GM18907 (cell line): Measurements from ENCODE around the gene AKIRIN1.
A peak's percentile ranks its signal among the peaks of the same experiment; 100 is the strongest.
"Not testable (repeated sequence)": the region's sequence is repeated elsewhere in the genome, so short reads cannot be mapped to it uniquely, and the experiment has no call there.

Experiments used
- ATAC-seq: cut with Tn5 transposase; IDR thresholded peaks from one replicate; pipeline ENCODE4 v1.9.1; 2021; ENCODE audit warnings: mild to moderate bottlenecking, moderate library complexity; ENCODE audit not compliant: unreplicated experiment

AKIRIN1 gene

DNA sequence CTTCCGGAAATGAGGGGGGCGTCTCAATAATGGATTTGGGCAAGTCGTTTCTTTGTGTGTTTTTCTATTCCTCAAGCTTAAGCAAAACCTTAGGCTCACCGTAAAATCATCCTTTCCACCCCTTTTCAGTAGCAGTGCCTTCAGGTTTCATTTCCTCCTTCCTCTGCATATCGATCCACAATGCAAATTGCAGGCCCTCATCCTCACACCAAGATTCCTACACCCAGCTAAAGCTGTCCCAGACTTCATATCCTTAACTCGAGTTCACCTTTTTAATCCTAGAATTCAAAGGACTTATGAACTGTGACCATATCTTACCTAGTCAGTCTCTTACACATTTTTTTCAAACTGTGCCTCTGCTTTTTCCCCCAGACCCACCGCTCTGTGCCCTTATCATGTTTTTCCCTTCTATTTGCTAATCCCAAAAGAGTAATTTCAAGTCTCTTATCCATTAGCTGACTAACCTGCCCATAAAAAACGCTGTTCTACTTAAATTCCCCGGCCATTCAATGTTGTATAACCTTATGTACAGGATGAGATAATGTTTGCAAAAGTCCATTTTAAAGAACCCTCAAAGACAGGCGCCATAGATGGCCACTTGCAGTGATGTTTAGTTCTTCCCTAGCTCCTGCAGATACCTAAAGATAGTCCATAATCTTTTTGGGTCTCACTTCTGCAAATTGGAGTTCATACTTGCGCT, 1.5 kb downstream of the AKIRIN1 start:
- no peak for ATAC-seq

DNA sequence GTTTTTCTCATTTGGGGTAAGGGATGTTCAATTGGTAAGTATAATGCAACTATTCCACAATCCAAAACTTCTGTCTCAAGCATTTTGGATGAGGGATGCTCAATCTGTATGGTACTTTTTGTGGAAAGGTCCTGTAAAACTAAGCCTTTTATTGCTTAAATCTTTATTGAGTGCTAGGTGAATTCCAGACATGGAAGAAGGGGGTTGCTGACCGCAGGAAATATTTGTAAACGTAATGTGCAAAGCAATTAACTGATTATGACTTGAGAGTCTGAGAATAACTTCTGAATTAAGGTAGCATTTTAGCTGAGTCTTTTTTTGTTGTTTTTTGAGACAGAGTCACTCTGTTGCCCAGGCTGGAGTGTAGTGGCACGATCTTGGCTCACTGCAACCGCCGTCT, 3.1 kb downstream of the AKIRIN1 start:
- no peak for ATAC-seq

DNA sequence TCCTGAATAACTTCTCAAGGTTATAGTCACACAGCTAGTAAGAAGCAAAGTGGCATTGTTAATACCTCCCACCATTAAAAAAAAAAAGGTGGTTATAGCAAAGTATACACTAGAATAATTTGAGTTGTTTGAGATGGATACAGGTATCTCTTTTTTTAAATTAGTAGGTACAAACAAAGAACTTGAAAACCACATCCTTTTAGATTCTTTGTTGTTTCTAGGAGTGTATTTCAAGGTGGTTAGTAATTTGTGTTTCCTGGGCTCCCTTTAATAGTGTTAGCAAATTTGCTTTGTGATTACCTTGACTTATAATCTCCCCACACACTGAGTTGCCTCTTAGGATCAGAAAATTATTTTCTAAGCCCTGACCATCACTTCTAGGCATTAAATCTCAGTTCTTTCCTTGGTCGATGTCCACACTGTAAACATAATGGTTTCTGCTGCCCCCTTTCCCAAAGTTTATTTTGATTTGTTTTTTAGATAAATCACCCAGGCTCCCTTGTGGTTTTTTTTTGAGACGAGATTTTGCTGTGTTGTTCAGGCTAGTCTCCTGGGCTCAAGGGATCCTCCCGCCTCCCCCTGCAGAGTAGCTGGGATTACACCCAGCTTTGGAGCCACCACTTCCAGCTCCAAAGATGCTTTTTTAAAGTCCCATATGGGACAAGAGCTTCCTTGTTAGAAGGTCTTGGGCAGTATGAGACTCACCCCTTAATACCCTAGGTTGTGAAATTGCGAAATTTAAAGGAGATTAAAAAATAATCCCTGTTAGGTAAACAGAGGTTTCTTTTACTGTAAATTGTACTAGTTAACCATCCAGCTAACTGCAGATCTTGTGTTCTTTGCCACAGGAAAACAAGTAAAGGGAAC, 6.2 kb downstream of the AKIRIN1 start:
- ATAC-seq, result no peak

DNA sequence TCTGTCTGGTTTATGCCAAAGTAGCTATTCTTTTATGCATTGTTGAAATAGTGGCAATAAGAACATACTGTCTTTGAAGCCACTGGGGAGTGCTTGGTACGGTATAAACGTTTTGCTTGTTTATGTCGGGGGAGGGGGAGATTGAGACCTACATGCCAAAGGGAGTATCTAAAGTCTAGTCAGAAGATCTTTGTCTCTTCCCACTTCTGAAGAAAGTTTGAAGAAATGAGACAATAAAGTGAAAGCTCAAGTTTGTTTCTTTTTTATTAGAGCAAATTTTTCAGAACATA, 6.8 kb downstream of the AKIRIN1 start:
- ATAC-seq, result no peak

DNA sequence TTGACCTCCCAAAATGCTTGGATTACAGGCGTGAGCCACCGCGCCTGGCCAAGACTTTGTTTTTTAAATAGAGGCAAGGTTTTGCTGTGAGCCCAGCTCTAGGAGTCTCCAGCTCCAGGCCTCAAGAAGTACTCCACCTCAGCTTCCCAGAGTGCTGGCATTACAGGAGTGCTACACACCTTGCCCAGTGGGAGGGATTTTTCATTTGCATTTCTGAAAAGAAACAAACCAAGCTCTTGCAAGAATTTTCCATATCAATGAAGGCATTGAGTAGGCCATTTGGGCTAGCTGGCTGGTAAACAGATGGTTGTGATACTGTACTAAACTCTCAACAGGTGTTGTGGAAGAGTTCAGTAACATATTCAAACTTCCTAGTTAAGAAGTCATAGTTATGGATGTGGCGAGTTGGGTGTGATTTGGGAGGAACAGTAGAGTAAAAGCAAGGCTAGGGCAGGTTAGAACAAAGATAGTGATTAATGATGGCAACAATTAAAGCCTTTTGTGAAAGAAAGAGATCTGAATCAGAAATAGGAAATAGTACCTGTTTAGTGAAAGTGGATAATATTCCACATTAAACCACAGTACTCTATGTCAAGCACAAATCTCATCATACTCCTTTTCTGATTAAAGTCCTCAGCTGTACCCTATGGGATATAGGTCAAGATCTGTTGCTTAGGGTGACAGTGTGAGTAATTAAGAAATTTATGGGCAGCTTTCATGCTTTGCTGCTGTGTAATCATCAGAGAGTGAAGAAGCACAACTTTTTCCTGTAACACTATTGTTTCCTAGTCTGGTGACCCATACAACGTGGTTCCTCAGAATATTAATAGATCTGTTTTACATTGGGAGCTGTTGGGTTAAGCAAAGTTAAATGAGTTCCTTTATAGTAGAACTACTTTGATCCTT, 10.7 kb downstream of the AKIRIN1 start:
- ATAC-seq, result no peak

DNA sequence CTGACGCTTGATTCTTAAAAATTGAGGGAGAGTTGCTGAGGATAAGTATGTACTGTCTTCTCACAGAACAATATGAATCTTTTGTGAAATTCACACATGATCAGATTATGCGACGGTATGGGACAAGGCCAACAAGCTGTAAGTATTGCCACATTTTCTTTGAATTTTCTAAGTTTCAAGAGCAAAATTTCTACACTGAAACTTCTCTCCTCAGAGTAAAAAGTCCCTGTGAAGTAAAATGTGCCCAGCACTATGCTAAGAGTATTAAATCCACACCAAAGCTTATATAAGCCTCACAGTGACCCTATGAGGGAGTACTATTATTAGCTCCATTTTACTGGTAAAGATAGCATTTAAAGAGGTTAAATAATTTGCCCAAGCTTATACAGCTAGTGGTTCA, 12.2 kb downstream of the AKIRIN1 start:
- ATAC-seq, result no peak

DNA sequence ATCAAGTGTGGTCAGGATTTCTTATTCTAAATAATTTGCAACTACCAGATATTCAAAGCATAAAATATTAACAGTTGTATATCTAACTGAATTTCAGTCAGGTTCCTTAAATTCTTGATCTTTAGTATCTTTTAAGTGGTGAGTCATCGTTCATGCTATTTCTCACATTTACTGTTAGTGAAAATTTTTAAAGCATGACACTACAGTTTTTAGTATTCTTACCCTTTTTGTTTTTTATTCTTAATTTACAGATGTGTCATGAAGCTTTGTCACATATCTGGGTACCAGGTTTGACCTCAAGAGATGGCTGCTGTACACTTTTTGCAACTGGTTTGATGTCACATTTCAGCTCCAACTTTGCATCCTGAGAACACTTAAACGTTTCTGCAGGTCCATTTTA, 12.7 kb downstream of the AKIRIN1 start:
- ATAC-seq, result no peak

DNA sequence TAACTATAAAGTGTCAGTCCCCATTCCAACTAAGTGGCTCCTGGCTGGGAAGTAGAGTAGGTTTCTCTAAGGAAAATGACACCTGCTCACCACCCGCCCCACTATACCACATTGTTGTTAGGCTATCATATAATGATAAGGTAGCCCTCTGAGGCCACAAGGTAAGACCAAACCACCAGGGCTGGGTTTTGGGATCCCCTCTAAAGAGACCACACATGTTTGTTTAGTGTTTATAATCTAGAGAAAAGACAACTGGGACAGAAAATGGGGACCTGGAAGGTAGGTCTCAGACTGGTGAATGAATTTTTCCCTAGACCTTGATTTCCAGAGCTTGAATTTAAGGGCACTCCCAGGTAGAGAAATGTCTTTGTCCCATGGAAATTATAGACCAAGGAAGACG, 15.2 kb downstream of the AKIRIN1 start:
- ATAC-seq, result no peak

DNA sequence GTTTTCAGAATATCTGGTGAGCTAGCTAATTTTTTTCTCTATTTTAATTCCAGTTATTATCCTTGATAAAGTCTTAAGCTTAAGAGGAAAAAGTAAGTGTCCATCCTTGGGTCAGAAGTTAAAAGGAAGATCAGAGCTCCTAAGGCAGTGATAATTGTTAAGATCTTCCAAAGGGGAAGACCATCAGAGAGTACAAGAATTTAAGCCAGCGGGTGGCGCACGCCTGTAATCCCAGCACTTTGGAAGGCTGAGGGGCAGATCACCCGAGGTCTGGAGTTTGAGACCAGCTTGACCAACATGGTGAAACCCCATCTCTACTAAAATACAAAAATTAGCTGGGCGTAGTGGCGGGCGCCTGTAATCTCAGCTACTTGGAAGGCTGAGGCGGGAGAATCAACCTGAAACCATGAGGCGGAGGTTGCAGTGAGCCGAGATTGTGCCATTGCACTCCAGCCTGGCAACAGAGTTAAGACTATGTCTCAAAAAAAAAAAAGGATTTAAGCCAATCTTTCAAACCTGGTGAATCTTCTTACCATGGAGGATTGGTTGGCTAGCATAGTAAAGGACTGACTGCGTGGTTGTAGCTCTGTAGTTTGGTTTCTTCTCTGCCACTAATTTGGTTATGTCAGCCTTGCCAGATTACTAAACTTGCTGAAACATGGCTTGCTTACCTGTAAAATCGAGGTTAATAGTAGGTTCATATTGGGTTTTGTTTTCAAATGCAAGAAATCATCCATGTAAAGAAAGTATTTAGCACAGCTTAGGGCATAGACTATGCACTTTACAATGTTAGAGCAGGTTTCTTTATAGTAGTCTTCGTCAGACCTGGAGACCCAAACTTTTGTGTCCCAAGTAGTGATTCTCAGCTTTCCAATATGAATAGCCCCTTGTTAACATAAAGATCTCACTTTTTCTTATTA, 15.9 kb downstream of the AKIRIN1 start:
- no peak for ATAC-seq

DNA sequence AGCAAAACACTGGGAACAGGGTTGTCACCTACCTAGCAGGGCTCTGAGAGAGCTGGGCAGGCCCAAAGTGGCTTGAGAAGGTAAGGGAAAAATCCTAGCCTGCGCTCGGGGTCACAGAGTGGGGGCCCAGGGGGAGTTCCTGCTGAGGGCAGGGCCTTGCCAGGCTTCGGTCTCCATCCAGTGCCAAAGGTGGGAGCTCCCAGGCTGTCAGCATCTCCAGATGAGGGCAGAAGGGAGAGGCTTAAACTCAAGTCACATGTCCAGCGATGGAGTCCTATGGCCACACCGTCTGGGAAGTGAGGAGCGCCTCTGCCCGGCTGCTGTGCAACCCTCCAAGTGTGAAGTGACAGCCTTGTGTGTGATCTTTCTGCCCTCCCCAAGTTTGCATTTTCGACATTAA, 23.9 kb downstream of the AKIRIN1 start:
- ATAC-seq, result not testable (repeated sequence)

DNA sequence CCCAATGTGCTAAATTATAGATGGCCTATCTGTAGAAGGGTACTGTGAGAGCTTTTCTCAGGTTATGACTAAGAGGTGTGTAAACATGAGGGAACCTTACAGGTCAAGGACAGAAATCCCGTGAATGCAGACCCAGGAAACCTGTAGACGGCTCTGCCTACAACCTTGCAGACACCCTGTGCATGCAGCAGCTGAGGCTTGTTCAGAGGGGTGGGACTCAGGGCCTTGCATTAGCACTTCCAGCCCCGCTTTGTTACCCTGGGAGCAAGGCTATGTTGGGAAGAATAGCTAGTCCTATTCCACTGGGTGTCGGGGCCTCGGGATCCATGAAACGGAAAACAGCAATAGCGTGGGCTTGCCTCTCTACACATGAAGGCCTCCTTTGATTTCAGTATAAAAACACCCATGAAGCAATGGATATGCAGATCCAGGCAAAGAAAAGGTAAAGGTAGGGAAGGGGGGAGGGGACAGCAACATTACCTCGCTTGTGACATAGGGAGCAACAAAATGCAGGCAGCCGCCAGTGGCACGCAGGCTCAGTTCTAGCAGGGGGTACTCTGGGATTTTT, 25.6 kb downstream of the AKIRIN1 start:
- no peak for ATAC-seq

DNA sequence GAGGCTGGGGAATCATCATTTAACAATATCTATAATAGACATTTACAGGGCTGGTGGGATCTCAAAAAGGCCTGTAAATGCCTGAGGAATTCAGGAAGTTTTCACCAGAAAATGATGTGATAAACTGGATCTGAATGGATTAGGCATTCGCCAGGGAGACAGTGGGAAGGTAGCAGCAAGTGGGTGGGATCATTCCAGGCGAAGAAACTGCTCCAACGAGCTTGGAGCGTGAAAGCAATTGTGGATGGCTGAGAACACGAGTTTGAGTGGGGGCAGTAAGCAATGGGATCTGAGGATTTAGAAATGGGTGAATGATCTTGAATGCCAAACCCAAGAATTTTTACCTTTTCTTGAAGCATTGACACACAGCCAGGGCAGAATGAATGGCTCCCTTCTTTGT, 26.2 kb downstream of the AKIRIN1 start:
- ATAC-seq, result no peak

DNA sequence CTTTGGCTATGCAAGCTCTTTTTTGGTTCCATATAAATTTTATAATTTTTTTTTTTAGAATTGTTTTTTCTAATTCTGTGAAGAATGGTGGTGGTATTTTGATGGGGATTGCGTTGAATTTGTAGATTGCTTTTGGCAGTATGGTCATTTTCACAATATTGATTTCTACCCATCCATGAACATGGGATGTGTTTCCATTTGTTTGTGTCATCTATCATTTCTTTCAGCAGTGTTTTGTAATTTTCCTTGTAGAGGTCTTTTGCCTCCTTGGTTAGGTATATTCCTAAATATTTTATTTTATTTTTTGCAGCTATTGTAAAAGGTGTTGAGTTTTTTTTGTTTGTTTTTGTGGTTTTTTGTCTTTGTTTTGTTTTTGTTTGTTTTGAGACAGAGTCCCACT, 29.4 kb downstream of the AKIRIN1 start:
- not testable (repeated sequence) for ATAC-seq

DNA sequence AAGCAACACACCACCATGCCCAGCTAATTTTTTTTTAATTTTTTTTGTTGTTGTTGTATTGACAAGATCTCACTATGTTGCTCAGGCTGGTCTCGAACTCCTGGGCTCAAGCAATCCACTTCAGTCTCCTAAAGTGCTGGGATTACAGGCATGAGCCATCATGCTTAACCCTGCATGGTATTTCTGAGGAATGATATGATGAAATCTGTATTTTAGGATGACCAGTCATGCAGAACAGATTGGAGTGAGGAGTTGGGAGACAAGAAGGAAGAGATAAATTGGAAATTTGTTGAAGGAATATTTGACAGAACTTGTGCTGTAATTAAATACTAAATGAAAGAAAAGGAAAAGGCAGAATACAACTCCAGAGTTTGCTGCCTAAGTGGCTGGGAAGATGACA, 30.4 kb downstream of the AKIRIN1 start:
- no peak for ATAC-seq

DNA sequence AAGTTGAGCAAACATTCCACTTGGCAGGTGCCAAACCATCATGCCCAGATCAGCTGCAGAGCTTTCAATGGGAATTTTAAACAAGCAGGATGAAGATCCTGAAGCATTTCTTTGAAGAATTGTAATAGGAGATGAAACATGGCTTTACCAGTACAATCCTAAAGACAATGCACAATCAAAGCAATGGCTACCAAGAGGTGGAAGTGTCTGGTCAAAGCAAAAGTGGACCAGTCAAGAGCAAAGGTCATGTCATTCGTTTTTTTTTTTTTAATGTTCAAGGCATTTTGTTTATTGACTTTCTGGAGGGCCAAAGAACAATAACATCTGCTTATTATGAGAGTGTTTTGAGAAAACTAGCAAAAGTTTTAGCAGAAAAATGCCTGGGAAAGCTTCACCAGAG, 32.1 kb downstream of the AKIRIN1 start:
- ATAC-seq, result no peak

DNA sequence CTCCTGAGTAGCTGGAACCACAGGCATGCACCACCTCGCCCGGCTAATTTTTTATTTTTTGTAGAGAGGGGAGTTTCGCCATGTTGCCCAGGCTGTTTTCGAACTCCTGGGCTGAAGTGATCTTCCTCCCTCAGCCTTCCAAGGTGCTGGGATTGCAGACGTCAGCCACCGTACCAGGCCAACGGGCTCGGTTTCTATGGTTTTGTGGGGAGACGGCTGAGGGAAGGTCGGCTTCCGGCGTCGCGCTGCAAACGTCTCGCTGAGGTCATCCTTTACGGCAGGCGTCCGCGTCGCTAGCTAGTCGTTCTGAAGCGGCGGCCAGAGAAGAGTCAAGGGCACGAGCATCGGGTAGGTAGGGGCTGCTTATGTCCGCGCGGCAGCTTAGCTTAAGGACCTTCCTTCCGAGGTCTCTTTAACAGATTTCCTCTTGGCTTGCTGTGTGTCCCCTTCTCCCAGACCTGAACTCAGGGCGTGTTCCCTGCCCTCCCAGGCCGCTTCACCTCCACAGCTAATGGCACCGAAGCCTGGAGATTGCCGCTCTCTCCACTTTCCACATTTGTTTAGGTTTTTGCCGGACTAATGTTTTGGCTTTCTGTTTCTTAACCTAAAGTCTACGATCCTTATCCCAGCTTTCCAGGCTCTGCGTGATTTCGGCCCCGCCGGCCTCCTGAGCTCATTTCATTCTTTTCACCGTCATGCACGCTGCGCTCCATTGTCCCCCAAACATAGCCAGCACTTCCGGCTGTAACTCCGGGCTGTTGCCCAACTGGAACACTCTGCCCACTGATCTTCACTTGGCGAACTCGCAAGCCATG, 35.2 kb downstream of the AKIRIN1 start, which contains the start of gene NDUFS5:
Gene NDUFS5, plus strand, starts transcription at position 300 of the 815 bp plus-strand sequence. CDS start 2,375 bp downstream, outside the sequence.
- ATAC-seq, result peak; percentile 85

DNA sequence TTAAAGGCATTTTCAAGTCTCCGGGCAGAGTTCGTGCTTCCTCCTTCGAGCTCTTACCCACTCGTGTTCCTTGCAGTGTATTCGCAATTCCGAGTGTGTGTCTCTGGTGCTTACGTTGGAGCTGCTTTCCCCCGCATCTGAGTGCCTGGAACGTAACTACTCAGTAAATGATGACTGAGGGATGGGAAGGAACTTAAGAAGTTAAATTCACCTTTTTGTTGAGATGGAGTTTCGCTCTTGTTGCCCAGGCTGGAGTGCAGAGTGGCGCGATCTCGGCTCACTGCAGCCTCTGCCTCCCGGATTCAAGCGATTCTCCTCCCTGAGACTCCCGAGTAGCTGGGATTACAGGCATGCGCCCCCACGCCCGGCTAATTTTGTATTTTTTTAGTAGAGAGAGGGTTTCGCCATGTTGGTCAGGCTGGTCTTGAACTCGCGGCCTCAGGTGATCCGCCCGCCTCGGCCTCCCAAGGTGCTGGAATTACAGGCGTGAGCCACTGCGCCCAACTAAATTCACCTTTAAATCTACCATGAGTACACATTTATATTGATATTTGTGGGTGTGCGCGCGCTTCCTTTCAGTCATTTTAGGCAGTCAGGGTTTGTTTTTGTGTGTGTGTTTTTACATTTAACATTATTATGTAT, 35.9 kb downstream of the AKIRIN1 start:
- no peak for ATAC-seq

DNA sequence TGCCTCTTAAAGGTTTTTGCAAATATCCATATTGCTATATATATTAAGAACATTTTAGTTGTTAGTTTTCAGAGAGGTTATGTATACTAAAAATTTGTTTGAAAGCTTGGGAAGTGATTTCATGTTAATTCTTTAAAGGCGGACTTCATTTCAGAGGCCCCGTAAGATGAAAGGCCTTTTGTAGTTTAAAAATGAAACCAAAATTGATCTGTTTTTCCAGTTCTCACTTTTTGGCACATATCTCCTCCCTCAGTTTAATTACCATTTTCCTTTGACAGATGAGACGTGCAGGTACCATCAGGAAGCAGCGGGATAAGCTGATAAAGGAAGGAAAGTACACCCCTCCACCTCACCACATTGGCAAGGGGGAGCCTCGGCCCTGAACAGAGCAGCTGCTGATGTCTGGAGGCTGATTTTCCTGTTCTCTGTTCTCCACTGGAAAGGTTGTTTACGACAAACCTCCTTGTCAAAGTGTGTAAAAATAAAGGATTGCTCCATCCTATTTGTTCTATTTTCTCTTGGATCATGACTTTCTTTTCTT, 43.1 kb downstream of the AKIRIN1 start:
- no peak for ATAC-seq
